OCI-LY3 (cell line): ENCODE results near the gene RPP40.

Experiments used
- H2AFZ ChIP-seq: fragments of 200-600, 300-600 bp; shearing (Covaris generic); 2 replicates; pipeline ENCODE4 v1.6.0; 2014; ENCODE audit warnings: antibody characterized with exemption, low read depth, low read length
- H3K27ac ChIP-seq: fragments of 200-600, 300-600 bp; sonication (generic); 2 replicates; pipeline ENCODE4 v1.5.1; 2014; ENCODE audit warnings: mild to moderate bottlenecking, low read length, moderate library complexity, mixed read lengths
- H3K27me3 ChIP-seq: fragments of 200-600, 300-600 bp; sonication (generic); 2 replicates; pipeline ENCODE4 v1.6.1; 2014; ENCODE audit warnings: low read depth, low read length, mixed read lengths
- H3K36me3 ChIP-seq: fragments of 200-600, 300-600 bp; sonication (generic); replicated peaks from 2 replicates; pipeline ENCODE3; 2014; ENCODE audit warnings: low read depth, low read length, mixed read lengths
- H3K4me1 ChIP-seq: fragments of 300-600, 200-600 bp; sonication (generic); 2 replicates; pipeline ENCODE4 v1.6.1; 2014; ENCODE audit warnings: low read length, mixed read lengths
- H3K4me2 ChIP-seq: fragments of 200-600, 300-600 bp; sonication (generic); 2 replicates; pipeline ENCODE4 v1.6.1; 2014; ENCODE audit warnings: low read length, mixed read lengths
- H3K4me3 ChIP-seq: fragments of 300-600, 200-600 bp; sonication (generic); 2 replicates; pipeline ENCODE4 v1.5.1; 2014; ENCODE audit warnings: antibody characterized with exemption, mild to moderate bottlenecking, low read length, moderate library complexity
- H3K79me2 ChIP-seq: fragments of 300-600, 200-600 bp; shearing (Covaris generic); 2 replicates; pipeline ENCODE4 v1.6.1; 2014; ENCODE audit warnings: mild to moderate bottlenecking, low read length, mixed read lengths
- H3K9ac ChIP-seq: fragments of 300-600, 200-600 bp; shearing (Covaris generic); 2 replicates; pipeline ENCODE4 v1.6.0; 2014; ENCODE audit warnings: mild to moderate bottlenecking, low read length, moderate library complexity
- H3K9me3 ChIP-seq: fragments of 200-600, 300-600 bp; shearing (Covaris generic); 2 replicates; pipeline ENCODE4 v1.6.1; 2014; ENCODE audit warnings: low read length, mixed read lengths; ENCODE audit not compliant: insufficient read depth
- H4K20me1 ChIP-seq: fragments of 200-600, 300-600 bp; sonication (generic); 2 replicates; pipeline ENCODE4 v1.6.1; 2016; ENCODE audit warnings: low read length, mixed read lengths; ENCODE audit not compliant: insufficient read depth
- EZH2phosphoT487 ChIP-seq: fragments of 200-600 bp; shearing (Covaris generic); IDR thresholded peaks from 2 replicates; pipeline ENCODE4 v1.6.1; 2018; ENCODE audit warnings: antibody characterized with exemption, mixed run types, low read depth
- TF ChIP-seq, protein P1 (sequence below): fragments of 200-600, 300-600 bp; sonication (generic); IDR thresholded peaks from 2 replicates; pipeline ENCODE4 v1.5.1; 2014; ENCODE audit warnings: antibody characterized with exemption, low read length, low read depth

Gene RPP40

GRCh38 chr6:4948781-4949450 lies 54.9 kb downstream of the RPP40 start:
- H3K79me2 ChIP-seq: no peaks in the 10 kb centered on the region
- H3K9me3 ChIP-seq: no peaks in the 10 kb centered on the region
- no peaks in the 10 kb centered on the region for H3K27me3 ChIP-seq
- no peak overlapping the region for H3K27ac ChIP-seq
- no peaks in the 10 kb centered on the region for H3K4me1 ChIP-seq
- H3K4me3 ChIP-seq: no peak overlapping the region
- H3K4me2 ChIP-seq: no peak overlapping the region
- no peaks in the 10 kb centered on the region for H4K20me1 ChIP-seq
- no peaks in the 10 kb centered on the region for H3K36me3 ChIP-seq
- no peak for TF ChIP-seq EZH2phosphoT487
- TF ChIP-seq, protein P1, sequence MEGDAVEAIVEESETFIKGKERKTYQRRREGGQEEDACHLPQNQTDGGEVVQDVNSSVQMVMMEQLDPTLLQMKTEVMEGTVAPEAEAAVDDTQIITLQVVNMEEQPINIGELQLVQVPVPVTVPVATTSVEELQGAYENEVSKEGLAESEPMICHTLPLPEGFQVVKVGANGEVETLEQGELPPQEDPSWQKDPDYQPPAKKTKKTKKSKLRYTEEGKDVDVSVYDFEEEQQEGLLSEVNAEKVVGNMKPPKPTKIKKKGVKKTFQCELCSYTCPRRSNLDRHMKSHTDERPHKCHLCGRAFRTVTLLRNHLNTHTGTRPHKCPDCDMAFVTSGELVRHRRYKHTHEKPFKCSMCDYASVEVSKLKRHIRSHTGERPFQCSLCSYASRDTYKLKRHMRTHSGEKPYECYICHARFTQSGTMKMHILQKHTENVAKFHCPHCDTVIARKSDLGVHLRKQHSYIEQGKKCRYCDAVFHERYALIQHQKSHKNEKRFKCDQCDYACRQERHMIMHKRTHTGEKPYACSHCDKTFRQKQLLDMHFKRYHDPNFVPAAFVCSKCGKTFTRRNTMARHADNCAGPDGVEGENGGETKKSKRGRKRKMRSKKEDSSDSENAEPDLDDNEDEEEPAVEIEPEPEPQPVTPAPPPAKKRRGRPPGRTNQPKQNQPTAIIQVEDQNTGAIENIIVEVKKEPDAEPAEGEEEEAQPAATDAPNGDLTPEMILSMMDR: no peak
- no peak overlapping the region for H2AFZ ChIP-seq
- H3K9ac ChIP-seq: no peak overlapping the region

GRCh38 chr6:4947716-4948115 lies 56.1 kb downstream of the RPP40 start:
- no peaks in the 10 kb centered on the region for H3K4me1 ChIP-seq
- H3K9me3 ChIP-seq: no peaks in the 10 kb centered on the region
- H3K4me3 ChIP-seq: no peak overlapping the region
- no peak overlapping the region for H3K9ac ChIP-seq
- no peaks in the 10 kb centered on the region for H3K79me2 ChIP-seq
- H3K4me2 ChIP-seq: no peak overlapping the region
- H3K36me3 ChIP-seq: no peaks in the 10 kb centered on the region
- H3K27ac ChIP-seq: no peak overlapping the region
- no peak overlapping the region for H2AFZ ChIP-seq
- no peaks in the 10 kb centered on the region for H3K27me3 ChIP-seq
- H4K20me1 ChIP-seq: no peaks in the 10 kb centered on the region
- TF ChIP-seq, protein P1: no peak
- TF ChIP-seq EZH2phosphoT487: no peak

- no peaks in the 10 kb centered on the region for H3K79me2 ChIP-seq
- H3K4me2 ChIP-seq: no peak overlapping the region
- H3K4me1 ChIP-seq: peaks cover 10% of the 10 kb centered on the region
- no peaks in the 10 kb centered on the region for H4K20me1 ChIP-seq
- no peak overlapping the region for H3K4me3 ChIP-seq
- H3K36me3 ChIP-seq: no peaks in the 10 kb centered on the region
- H3K9me3 ChIP-seq: no peaks in the 10 kb centered on the region
- no peak overlapping the region for H2AFZ ChIP-seq
- no peak overlapping the region for H3K9ac ChIP-seq
- no peaks in the 10 kb centered on the region for H3K27me3 ChIP-seq
- H3K27ac ChIP-seq: no peak overlapping the region
- TF ChIP-seq EZH2phosphoT487: no peak
- TF ChIP-seq, protein P1: no peak
These were observed 57.3 kb downstream of the RPP40 start for GRCh38 chr6:4946521-4946920.
